HepG2 (cell line): Measurements from ENCODE around the gene ADGRL1. TPM values are rescaled to one million over a fixed set of nuclear protein-coding genes. Genes with fewer than 3 reads are reported as not detected.
A peak's percentile ranks its signal among the peaks of the same experiment; 100 is the strongest.

ENCODE experiments used
- ARID2 ChIP-seq: sonication (generic); formaldehyde crosslinking; IDR thresholded peaks from 2 replicates; pipeline ENCODE4 v1.8.1; 2022; ENCODE audit warnings: mild to moderate bottlenecking, missing genetic modification reagents, borderline replicate concordance
- ATF1 ChIP-seq: IDR thresholded peaks from 2 replicates; pipeline ENCODE4 v1.6.1; 2016; ENCODE audit warnings: mild to moderate bottlenecking, control low read depth
- BRCA1 ChIP-seq: sonication (generic); formaldehyde crosslinking; IDR thresholded peaks from 2 replicates; pipeline ENCODE4 v1.4.0; 2020; ENCODE audit warnings: missing genetic modification reagents
- ELF3 ChIP-seq: IDR thresholded peaks from 2 replicates; pipeline ENCODE4 v1.6.1; 2016; ENCODE audit warnings: missing genetic modification reagents, missing compliant biosample characterization
- JARID2 ChIP-seq: sonication (generic); formaldehyde crosslinking; IDR thresholded peaks from 2 replicates; pipeline ENCODE4 v1.8.1; 2023; ENCODE audit warnings: missing genetic modification reagents, inconsistent platforms; ENCODE audit not compliant: insufficient replicate concordance
- NPAS2 ChIP-seq: sonication (generic); formaldehyde crosslinking; IDR thresholded peaks from 2 replicates; pipeline ENCODE4 v1.8.0; 2022; ENCODE audit warnings: mild to moderate bottlenecking, missing genetic modification reagents, borderline replicate concordance
- NR0B2 ChIP-seq: sonication (generic); formaldehyde crosslinking; IDR thresholded peaks from 2 replicates; pipeline ENCODE4 v1.4.0; 2020; ENCODE audit warnings: mild to moderate bottlenecking, missing genetic modification reagents
- PHB2 ChIP-seq: fragments of 450-650 bp; IDR thresholded peaks from 2 replicates; pipeline ENCODE4 v1.6.1; 2018; ENCODE audit not compliant: partially characterized antibody
- PITX1 ChIP-seq: sonication (generic); formaldehyde crosslinking; IDR thresholded peaks from 2 replicates; pipeline ENCODE4 v1.5.1; 2020; ENCODE audit warnings: mild to moderate bottlenecking, missing genetic modification reagents
- REST ChIP-seq, 2 experiments: IDR thresholded peaks; 2 replicates each; pipeline ENCODE4 v1.6.1; 2011 to 2012; ENCODE audit warnings: low read length in 2 of 2, borderline replicate concordance in 1 of 2, low read depth in 1 of 2, mild to moderate bottlenecking in 1 of 2, moderate library complexity in 1 of 2
- SOX13 ChIP-seq, 3 experiments: fragments of 450-650 bp in 1 of 3; sonication (generic) in 1 of 3; formaldehyde crosslinking in 1 of 3; IDR thresholded peaks in 2 of 3; conservative IDR thresholded peaks in 1 of 3; 2 replicates each; pipeline versions ENCODE4 v1.5.0 to v1.6.1; 2016 to 2020; ENCODE audit warnings: antibody characterized with exemption in 1 of 3, mild to moderate bottlenecking in 1 of 3, missing compliant biosample characterization in 1 of 3, missing genetic modification reagents in 1 of 3, moderate library complexity in 1 of 3
- ZNF329 ChIP-seq: sonication (generic); formaldehyde crosslinking; IDR thresholded peaks from 2 replicates; pipeline ENCODE4 v1.9.0; 2021; ENCODE audit warnings: low read depth, mild to moderate bottlenecking, missing genetic modification reagents
- ZNF333 ChIP-seq: sonication (generic); formaldehyde crosslinking; IDR thresholded peaks from 2 replicates; pipeline ENCODE4 v1.4.0; 2020; ENCODE audit warnings: mild to moderate bottlenecking, missing genetic modification reagents, borderline replicate concordance
- ZNF782 ChIP-seq: sonication (generic); formaldehyde crosslinking; IDR thresholded peaks from 2 replicates; pipeline ENCODE4 v1.4.0; 2020; ENCODE audit warnings: missing genetic modification reagents, mild to moderate bottlenecking, borderline replicate concordance
- ZNF841 ChIP-seq: sonication (generic); formaldehyde crosslinking; IDR thresholded peaks from 2 replicates; pipeline ENCODE4 v1.8.1; 2023; ENCODE audit warnings: missing genetic modification reagents, borderline replicate concordance
- polyA plus RNA-seq, 8 experiments: library from polyadenylated mRNA; depleted of rRNA in 3 of 8; stranded (reverse) in 7 of 8; unstranded in 1 of 8; fragments of >200 nt; fragmentation: Illumina TruSeq in 4 of 8; extraction: Trizol in 4 of 8; gene quantifications; 2 replicates each; pipeline versions ENCODE4 v1.2.1 to v1.2.3, GENCODE V29; 2011 to 2016; ENCODE audit warnings: low read depth in 4 of 8, missing spikeins in 1 of 8, mixed read lengths in 1 of 8; ENCODE audit not compliant: insufficient read depth in 1 of 8
- total RNA-seq, 5 experiments: library from RNA; depleted of rRNA; stranded (reverse); fragments of >200 nt; fragmentation: Illumina TruSeq; extraction: Trizol; gene quantifications; 2 replicates each; pipeline ENCODE4 v1.2.3, GENCODE V29; 2016; ENCODE audit warnings: low read depth in 1 of 5
- TF ChIP-seq, protein P1 (sequence below): sonication (generic); formaldehyde crosslinking; IDR thresholded peaks from 2 replicates; pipeline ENCODE4 v1.4.0; 2020; ENCODE audit warnings: missing genetic modification reagents
- TF ChIP-seq, protein P2 (sequence below): IDR thresholded peaks from 2 replicates; pipeline ENCODE4 v1.6.1; 2016; ENCODE audit warnings: missing genetic modification reagents, missing compliant biosample characterization
- TF ChIP-seq, protein P3 (sequence below): sonication (generic); formaldehyde crosslinking; IDR thresholded peaks from 2 replicates; pipeline ENCODE4 v1.4.0; 2020; ENCODE audit warnings: mild to moderate bottlenecking, missing genetic modification reagents

Gene ADGRL1
- total and polyA plus RNA-seq, 2 of the 13 experiments (the other 11 are each of a cell fraction or from before 2014, with no cell fraction given): 0.49 to 1.7 TPM

DNA sequence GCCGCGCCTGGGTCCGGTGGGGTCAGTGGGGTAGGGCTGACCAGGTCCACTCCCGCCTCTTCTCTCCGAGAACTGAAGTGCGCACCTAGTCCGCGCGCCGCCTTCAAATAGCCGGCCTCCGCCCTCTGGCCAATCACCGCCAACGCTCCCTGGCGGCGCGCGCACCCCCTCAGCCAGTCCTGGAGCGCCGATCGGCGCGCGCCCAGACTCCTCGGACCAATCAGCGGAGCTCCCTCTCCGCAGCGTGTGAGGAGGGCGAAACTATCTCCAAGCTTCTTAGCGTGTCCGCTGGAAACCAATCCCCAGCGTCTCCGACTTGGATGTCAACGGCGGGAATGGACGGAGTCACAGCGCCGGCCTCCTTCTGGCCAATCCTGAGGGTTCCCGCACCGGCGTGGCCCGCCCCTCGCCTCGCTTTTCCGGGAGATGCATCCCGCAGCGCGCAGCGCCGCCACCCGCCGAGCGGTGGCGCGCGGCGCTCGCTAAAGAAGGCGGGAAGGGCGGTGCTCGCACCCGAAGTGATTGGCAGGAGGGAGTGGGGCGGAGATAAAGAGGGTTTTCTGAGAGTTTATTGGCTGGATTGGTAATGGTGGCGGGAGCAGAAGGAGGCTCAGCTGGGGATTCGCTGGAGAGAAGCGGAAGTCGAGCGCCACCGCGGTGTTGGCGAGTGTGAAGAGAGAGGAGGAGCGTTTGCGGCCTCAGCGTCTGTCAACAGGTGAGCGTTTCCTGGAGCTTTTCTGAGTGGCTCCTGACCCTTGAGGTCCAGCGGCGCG, 69.3 kb downstream of the ADGRL1 start, which contains the start of gene ASF1B (continued):
- TF ChIP-seq JARID2 (CRISPR knock-in tag) (no peak), REST (IDR thresholded peaks at IDR 0.05; ENCODE audit: borderline replicate concordance in 1 of 2, low read depth in 1 of 2, low read length in 2 of 2) (no peak), ZNF841 (no peak), ARID2 (CRISPR knock-in tag) (0 out of 2 replicates have a peak, but pooled peaks have one; percentile 66), ELF3 (peak; percentile 81), PHB2 (no peak), ZNF333 (CRISPR knock-in tag) (peak; percentile 75; the same call in 1 of the 2 replicates), NPAS2 (no peak), ZNF782 (CRISPR knock-in tag) (no peak), PITX1 (peak; percentile 48; the same call in 1 of the 2 replicates), BRCA1 (CRISPR knock-in tag) (0 out of 2 replicates have a peak, but pooled peaks have one; percentile 39), ZNF329 (CRISPR knock-in tag) (0 out of 2 replicates have a peak, but pooled peaks have one; percentile 67), ATF1 (peak; percentile 86), NR0B2 (CRISPR knock-in tag) (peak; percentile 22; the same call in 1 of the 2 replicates), SOX13 (IDR thresholded peaks at IDR 0.05) (no peak), SOX13 (CRISPR knock-in tag; conservative IDR thresholded peaks at IDR 0.05 in 1 of 2, IDR thresholded peaks at IDR 0.05 in 1 of 2) (peak in 1 of 2 experiments; percentile 4; a peak in 2 of 4 replicates)
- TF ChIP-seq, protein P1, sequence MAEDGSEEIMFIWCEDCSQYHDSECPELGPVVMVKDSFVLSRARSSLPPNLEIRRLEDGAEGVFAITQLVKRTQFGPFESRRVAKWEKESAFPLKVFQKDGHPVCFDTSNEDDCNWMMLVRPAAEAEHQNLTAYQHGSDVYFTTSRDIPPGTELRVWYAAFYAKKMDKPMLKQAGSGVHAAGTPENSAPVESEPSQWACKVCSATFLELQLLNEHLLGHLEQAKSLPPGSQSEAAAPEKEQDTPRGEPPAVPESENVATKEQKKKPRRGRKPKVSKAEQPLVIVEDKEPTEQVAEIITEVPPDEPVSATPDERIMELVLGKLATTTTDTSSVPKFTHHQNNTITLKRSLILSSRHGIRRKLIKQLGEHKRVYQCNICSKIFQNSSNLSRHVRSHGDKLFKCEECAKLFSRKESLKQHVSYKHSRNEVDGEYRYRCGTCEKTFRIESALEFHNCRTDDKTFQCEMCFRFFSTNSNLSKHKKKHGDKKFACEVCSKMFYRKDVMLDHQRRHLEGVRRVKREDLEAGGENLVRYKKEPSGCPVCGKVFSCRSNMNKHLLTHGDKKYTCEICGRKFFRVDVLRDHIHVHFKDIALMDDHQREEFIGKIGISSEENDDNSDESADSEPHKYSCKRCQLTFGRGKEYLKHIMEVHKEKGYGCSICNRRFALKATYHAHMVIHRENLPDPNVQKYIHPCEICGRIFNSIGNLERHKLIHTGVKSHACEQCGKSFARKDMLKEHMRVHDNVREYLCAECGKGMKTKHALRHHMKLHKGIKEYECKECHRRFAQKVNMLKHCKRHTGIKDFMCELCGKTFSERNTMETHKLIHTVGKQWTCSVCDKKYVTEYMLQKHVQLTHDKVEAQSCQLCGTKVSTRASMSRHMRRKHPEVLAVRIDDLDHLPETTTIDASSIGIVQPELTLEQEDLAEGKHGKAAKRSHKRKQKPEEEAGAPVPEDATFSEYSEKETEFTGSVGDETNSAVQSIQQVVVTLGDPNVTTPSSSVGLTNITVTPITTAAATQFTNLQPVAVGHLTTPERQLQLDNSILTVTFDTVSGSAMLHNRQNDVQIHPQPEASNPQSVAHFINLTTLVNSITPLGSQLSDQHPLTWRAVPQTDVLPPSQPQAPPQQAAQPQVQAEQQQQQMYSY (CRISPR knock-in tag): peak; percentile 19; the same call in 1 of the 2 replicates
- TF ChIP-seq, protein P2, sequence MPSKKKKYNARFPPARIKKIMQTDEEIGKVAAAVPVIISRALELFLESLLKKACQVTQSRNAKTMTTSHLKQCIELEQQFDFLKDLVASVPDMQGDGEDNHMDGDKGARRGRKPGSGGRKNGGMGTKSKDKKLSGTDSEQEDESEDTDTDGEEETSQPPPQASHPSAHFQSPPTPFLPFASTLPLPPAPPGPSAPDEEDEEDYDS (CRISPR knock-in tag): peak; percentile 86
- TF ChIP-seq, protein P3, sequence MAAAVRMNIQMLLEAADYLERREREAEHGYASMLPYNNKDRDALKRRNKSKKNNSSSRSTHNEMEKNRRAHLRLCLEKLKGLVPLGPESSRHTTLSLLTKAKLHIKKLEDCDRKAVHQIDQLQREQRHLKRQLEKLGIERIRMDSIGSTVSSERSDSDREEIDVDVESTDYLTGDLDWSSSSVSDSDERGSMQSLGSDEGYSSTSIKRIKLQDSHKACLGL (CRISPR knock-in tag): peak; percentile 78; the same call in 1 of the 2 replicates
